Heart left ventricle (tissue), 16 donors: Measurements from ENCODE around the gene KRT4. TPM values are rescaled to one million over a fixed set of nuclear protein-coding genes. Genes with fewer than 3 reads are reported as not detected.

Source experiments
- ATAC-seq, 4 donors: fragments of 200-7000 bp; cut with Tn5 transposase; one replicate each; pipeline ENCODE4 v1.9.1; 2020 to 2022; ENCODE audit warnings: moderate library complexity in 4 of 4, mild to moderate bottlenecking in 3 of 4, moderate number of reproducible peaks in 1 of 4
- DNase-seq, 5 donors: peaks; one replicate each; pipeline ENCODE4 v3.0.0-alpha.2; 2020
- H3K27ac ChIP-seq, 12 donors: fragments of 200-600 bp; sonication (generic) in 4 of 12; one replicate each; pipeline versions ENCODE4 v1.5.0 to v1.8.0; 2016 to 2022; ENCODE audit warnings: mild to moderate bottlenecking in 2 of 12
- H3K27me3 ChIP-seq, 9 donors: fragments of 200-600 bp; sonication (generic) in 2 of 9; one replicate each; pipeline versions ENCODE4 v1.5.1 to v1.8.0; 2016 to 2022; ENCODE audit warnings: mild to moderate bottlenecking in 3 of 9
- H3K36me3 ChIP-seq, 9 donors: fragments of 200-600 bp; sonication (generic) in 2 of 9; one replicate each; pipeline versions ENCODE4 v1.5.0 to v1.8.0; 2018 to 2022; ENCODE audit warnings: mild to moderate bottlenecking in 2 of 9
- H3K4me1 ChIP-seq, 12 donors: fragments of 200-600 bp; sonication (generic) in 4 of 12; one replicate each; pipeline versions ENCODE4 v1.5.0 to v1.8.0; 2016 to 2022; ENCODE audit warnings: mild to moderate bottlenecking in 3 of 12
- H3K4me3 ChIP-seq, 12 donors: fragments of 200-600 bp; sonication (generic) in 4 of 12; one replicate each; pipeline versions ENCODE4 v1.5.0 to v1.8.0; 2017 to 2022; ENCODE audit warnings: mild to moderate bottlenecking in 9 of 12, moderate library complexity in 4 of 12
- H3K9me3 ChIP-seq, 12 donors: fragments of 200-600 bp; sonication (generic) in 4 of 12; one replicate each; pipeline versions ENCODE4 v1.5.0 to v1.8.0; 2016 to 2022; ENCODE audit warnings: mild to moderate bottlenecking in 1 of 12
- POLR2A ChIP-seq, 2 donors: fragments of 450-650 bp; IDR thresholded peaks; one replicate each; pipeline ENCODE4 v1.6.1; 2017; ENCODE audit warnings: antibody characterized with exemption in 2 of 2, mild to moderate bottlenecking in 2 of 2, moderate library complexity in 2 of 2
- WGBS, 4 donors: extraction: QIAGEN DNeasy Blood & Tissue Kit in 2 of 4; methylation state at CpG; one replicate each; pipeline versions ENCODE4 v1.1.5 to v1.1.7; 2013 to 2018; 5-methylcytosine and 5-hydroxymethylcytosine counted together
- intact Hi-C, 10 donors: fragments of 100-400 bp; cut with DNase I; formaldehyde crosslinking; loops; one replicate each; pipeline versions ENCODE4 v1.11.1 to v1.14.2; 2022
- polyA plus RNA-seq, 2 donors: library from polyadenylated mRNA; stranded (reverse); fragments of 200-250 nt; gene quantifications; one replicate each; pipeline ENCODE4 v1.2.3, GENCODE V29; 2013
- total RNA-seq, 9 donors: library from RNA; depleted of rRNA in 2 of 9; stranded (reverse); fragments of >200 nt in 2 of 9; fragmentation: NEBNext Ultra II Directional in 3 of 9; extraction: Animal tissue kit (Norgen Biotek cat#: 25700) in 3 of 9; gene quantifications; one replicate each; pipeline versions ENCODE4 v1.1.0 to v1.2.4, GENCODE V29; 2016 to 2023
- TF ChIP-seq, protein P1 (sequence below), 12 donors: fragments of 200-600 bp; sonication (generic) in 4 of 12; IDR thresholded peaks; one replicate each; pipeline versions ENCODE4 v1.5.0 to v1.8.0; 2018 to 2022; ENCODE audit warnings: antibody characterized with exemption in 12 of 12, mild to moderate bottlenecking in 5 of 12
- donor health status: ischemic (EF 13 %, LVEDD 7.1; RV severe dilation, severe dysfunction).
- donor health status: healthy with polysubstance abuse.
- donor health status: DM: no; HTN: yes; CAD: no.
- donor health status: DM: no; HTN: no; CAD: no.
- donor health status: ischemic (EF 25% LVEDD 6.9; RV normal size, moderate dysfunction).
- donor health status: ischemic (EF 25% LVEDD 5.7; RV mildly dilated, moderate dysfunction).
- donor health status: healthy.
- donor health status: DM: yes; HTN: yes; CAD: no.
- donor health status: ischemic (EF 35%, LVEDD 5.7; RV mildly dilated, moderate dysfunction).
- donor health status: nonischemic (EF 11% LVEDD 7.7; RV severe dilation, severe dysfunction).
- donor health status: DM: yes; HTN: yes; CAD: no.
- donor health status: PGD.
- donor health status: ischemic (EF 29% LVEDD 5.4; RV normal size, mild dysfunction).
- donor health status: nonischemic (EF 23%, LVEDD 6.1; RV moderate dilation, normal function).

KRT4 gene
- total and polyA plus RNA-seq, 11 donors, result 0.51 TPM; not detected in 10

DNA sequence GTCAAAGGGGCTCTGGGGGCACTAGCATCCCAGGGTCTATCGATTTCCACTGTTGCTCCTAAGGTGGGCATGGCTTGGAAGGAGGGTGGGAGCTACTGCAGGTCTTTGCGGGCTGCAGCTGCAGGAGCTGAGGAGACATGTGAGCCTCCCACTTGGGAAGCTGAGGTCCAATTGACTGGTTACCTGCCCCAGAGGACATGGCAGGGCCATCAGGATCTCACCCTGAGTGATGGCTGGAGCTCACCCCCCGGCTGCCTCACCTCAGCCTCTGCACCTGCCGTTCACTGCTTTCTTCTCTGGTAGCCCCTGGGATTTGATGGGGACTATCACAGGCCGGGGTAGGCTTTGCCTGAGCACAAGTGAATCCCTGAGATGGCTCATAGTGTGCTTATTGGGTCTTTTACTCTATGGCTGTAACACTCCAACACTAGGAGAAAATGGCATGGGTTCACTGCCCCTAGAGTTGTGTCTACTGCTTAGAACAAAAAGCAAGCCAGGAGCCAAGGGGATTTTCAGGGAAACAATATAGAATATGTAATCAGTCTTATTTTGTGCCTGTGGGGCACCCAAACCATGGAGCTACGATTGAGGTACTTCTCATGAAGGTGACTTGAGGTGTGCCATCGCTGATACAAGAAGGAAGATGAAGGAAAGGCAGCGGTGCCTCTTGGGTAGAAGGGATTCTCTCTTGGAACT, 3.2 kb upstream of the KRT4 start:
- H3K4me3 ChIP-seq, result no peak overlapping the region
- H3K9me3 ChIP-seq, result no peaks in the 10 kb centered on the region
- no peak overlapping the region for H3K27ac ChIP-seq
- ATAC-seq, result no peak
- peaks cover 0 to 36% (median 0%) of the 10 kb centered on the region in 9 donors for H3K27me3 ChIP-seq
- no peak for DNase-seq
- H3K4me1 ChIP-seq, result no peaks in the 10 kb centered on the region
- intact Hi-C loops, result no loop called here
- TF ChIP-seq, protein P1, sequence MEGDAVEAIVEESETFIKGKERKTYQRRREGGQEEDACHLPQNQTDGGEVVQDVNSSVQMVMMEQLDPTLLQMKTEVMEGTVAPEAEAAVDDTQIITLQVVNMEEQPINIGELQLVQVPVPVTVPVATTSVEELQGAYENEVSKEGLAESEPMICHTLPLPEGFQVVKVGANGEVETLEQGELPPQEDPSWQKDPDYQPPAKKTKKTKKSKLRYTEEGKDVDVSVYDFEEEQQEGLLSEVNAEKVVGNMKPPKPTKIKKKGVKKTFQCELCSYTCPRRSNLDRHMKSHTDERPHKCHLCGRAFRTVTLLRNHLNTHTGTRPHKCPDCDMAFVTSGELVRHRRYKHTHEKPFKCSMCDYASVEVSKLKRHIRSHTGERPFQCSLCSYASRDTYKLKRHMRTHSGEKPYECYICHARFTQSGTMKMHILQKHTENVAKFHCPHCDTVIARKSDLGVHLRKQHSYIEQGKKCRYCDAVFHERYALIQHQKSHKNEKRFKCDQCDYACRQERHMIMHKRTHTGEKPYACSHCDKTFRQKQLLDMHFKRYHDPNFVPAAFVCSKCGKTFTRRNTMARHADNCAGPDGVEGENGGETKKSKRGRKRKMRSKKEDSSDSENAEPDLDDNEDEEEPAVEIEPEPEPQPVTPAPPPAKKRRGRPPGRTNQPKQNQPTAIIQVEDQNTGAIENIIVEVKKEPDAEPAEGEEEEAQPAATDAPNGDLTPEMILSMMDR (IDR thresholded peaks at IDR 0.05), result no peak
- no peak for TF ChIP-seq POLR2A (IDR thresholded peaks at IDR 0.05)
- WGBS, 4 donors, result 89 to 94% (median 91%) methylated on average over 8 of the region's 8 CpGs
- no peaks in the 10 kb centered on the region for H3K36me3 ChIP-seq

DNA sequence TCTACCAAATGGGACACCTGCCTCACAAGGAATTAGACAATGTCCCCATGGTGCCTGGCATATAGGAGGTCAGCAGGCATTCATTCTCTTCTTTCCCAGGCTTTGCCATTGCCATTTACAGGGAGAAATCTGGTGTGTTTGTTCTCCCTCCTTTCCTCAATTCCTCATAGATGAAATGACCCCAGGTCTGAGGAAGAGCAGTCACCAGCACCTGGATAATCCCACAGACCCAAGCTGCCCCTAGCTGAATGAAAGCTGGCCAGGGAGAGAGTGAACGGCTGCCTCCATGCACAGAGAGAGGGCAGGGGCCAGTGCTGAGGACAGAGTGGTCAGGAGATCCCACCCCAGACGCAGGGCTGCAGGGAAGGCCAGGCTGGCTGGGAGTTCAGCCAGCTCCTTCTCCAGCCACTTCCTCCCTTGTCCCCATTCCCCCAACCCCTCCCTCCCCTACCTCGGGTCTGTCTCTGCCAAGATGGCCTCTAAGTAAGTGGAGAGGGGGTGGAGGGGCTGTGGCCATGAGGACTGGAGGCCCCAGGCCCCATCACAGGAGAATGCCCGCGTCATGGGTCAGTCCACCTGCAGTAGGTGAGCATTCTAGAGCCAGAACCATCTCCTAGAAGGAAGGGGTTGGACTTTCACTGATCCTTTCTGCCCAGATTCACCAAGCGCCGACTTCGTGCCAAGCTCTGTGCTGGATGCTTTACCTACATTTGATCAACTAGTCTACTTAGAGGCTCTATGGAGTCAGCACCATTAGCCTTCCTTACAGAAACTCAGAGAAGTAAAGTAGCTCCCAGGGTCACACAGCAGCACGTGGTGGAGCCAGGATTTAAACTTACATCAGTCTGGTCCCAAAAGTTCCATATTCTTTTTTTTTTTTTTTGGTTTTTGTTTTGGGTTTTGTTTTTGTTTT, 2.0 kb upstream of the KRT4 start:
- Histone ChIP-seq H3K9me3 (no peaks in the 10 kb centered on the region), H3K4me1 (no peaks in the 10 kb centered on the region), H3K36me3 (no peaks in the 10 kb centered on the region), H3K27ac (no peak overlapping the region), H3K27me3 (peaks cover 0 to 35% (median 0%) of the 10 kb centered on the region in 9 donors), H3K4me3 (no peak overlapping the region)
- 65 to 82% (median 71%) methylated on average over 7 to 9 of the region's 9 CpGs for WGBS, 4 donors
- DNase-seq, result no peak
- ATAC-seq, result no peak
- TF ChIP-seq POLR2A (IDR thresholded peaks at IDR 0.05), result no peak
- intact Hi-C loops, result no loop called here

- no peaks in the 10 kb centered on the region for H3K9me3 ChIP-seq
- peaks cover 0 to 34% (median 0%) of the 10 kb centered on the region in 9 donors for H3K27me3 ChIP-seq
- H3K4me1 ChIP-seq, result no peaks in the 10 kb centered on the region
- DNase-seq (no peak), ATAC-seq (no peak)
- no peak overlapping the region for H3K27ac ChIP-seq
- H3K4me3 ChIP-seq, result no peak overlapping the region
- no peaks in the 10 kb centered on the region for H3K36me3 ChIP-seq
- intact Hi-C loops, result no loop called here
- WGBS, 4 donors, result 88 to 94% (median 92%) methylated on average over 4 of the region's 4 CpGs
- TF ChIP-seq, protein P1 (IDR thresholded peaks at IDR 0.05), result no peak
- TF ChIP-seq POLR2A (IDR thresholded peaks at IDR 0.05), result no peak
Observed at GRCh38 chr12:52815161-52815560, 1.2 kb upstream of the KRT4 start.

- 52 to 93% (median 77%) methylated on average over 2 to 4 of the region's 4 CpGs for WGBS, 4 donors
- no peak overlapping the region for H3K27ac ChIP-seq
- H3K4me3 ChIP-seq, result no peak overlapping the region
- DNase-seq (no peak), ATAC-seq (no peak)
- TF ChIP-seq, protein P1 (IDR thresholded peaks at IDR 0.05), result no peak
- no peak for TF ChIP-seq POLR2A (IDR thresholded peaks at IDR 0.05)
- no peaks in the 10 kb centered on the region for H3K36me3 ChIP-seq
- H3K27me3 ChIP-seq, result peaks cover 0 to 30% (median 0%) of the 10 kb centered on the region in 9 donors
- H3K9me3 ChIP-seq, result no peaks in the 10 kb centered on the region
- no peaks in the 10 kb centered on the region for H3K4me1 ChIP-seq
- intact Hi-C loops, result no loop called here
Observed at GRCh38 chr12:52814710-52815155, 817 bp upstream of the KRT4 start.
